CD4-positive, CD25-positive, alpha-beta regulatory T cell (primary cell): ENCODE results near the gene IGFBP6. TPM values are rescaled to one million over a fixed set of nuclear protein-coding genes. Genes with fewer than 3 reads are reported as not detected.
A peak's percentile ranks its signal among the peaks of the same experiment; 100 is the strongest.

Experiments used
- ATAC-seq, 2 donors: fragments of 150-1000 bp; cut with Tn5 transposase; one replicate each; pipeline ENCODE4 v1.10.0; 2021; ENCODE audit warnings: low read depth in 2 of 2, moderate number of reproducible peaks in 2 of 2, moderate library complexity in 1 of 2
- DNase-seq, 3 donors: peaks; one replicate each; pipeline versions ENCODE4 v3.0.0 to v3.0.0-alpha.2; 2012 to 2022; ENCODE audit warnings: mixed read lengths in 1 of 3
- H3K27ac ChIP-seq: one replicate; pipeline ENCODE4 v1.7.0; 2013; ENCODE audit warnings: mild to moderate bottlenecking, low read length; ENCODE audit not compliant: insufficient read depth, poor library complexity, severe bottlenecking
- H3K27me3 ChIP-seq: one replicate; pipeline ENCODE4 v1.7.0; 2013; ENCODE audit warnings: low read length; ENCODE audit not compliant: control insufficient read depth, insufficient read depth
- H3K36me3 ChIP-seq: one replicate; pipeline ENCODE4 v1.7.0; 2013; ENCODE audit warnings: mild to moderate bottlenecking, low read length, moderate library complexity; ENCODE audit not compliant: control insufficient read depth, insufficient read depth
- H3K4me1 ChIP-seq: 2 replicates; pipeline ENCODE4 v1.7.0; 2013; ENCODE audit warnings: mild to moderate bottlenecking, low read length; ENCODE audit not compliant: insufficient read depth, control insufficient read depth, poor library complexity, severe bottlenecking
- H3K4me3 ChIP-seq: one replicate; pipeline ENCODE4 v1.7.0; 2013; ENCODE audit warnings: low read depth, mild to moderate bottlenecking, low read length, moderate library complexity
- H3K9me3 ChIP-seq, 2 experiments: 1 replicate in 1 of 2; 2 replicates in 1 of 2; pipeline ENCODE4 v1.7.0; 2013; ENCODE audit warnings: low read length in 2 of 2, mild to moderate bottlenecking in 1 of 2, moderate library complexity in 1 of 2; ENCODE audit not compliant: control insufficient read depth in 2 of 2
- H3K27ac Mint-ChIP-seq, 3 donors: one replicate each; pipeline ENCODE4 v1.8.0; 2020 to 2022; ENCODE audit warnings: mild to moderate bottlenecking in 3 of 3, mixed read lengths in 3 of 3, moderate library complexity in 2 of 3
- H3K27me3 Mint-ChIP-seq: one replicate; pipeline ENCODE4 v1.8.0; 2022; ENCODE audit warnings: mild to moderate bottlenecking, mixed read lengths
- H3K36me3 Mint-ChIP-seq: one replicate; pipeline ENCODE4 v1.8.0; 2020; ENCODE audit warnings: mixed read lengths
- H3K4me1 Mint-ChIP-seq, 4 donors: one replicate each; pipeline ENCODE4 v1.8.0; 2020 to 2022; ENCODE audit warnings: mixed read lengths in 4 of 4, mild to moderate bottlenecking in 1 of 4
- H3K4me3 Mint-ChIP-seq, 4 donors: one replicate each; pipeline ENCODE4 v1.8.0; 2020 to 2022; ENCODE audit warnings: mild to moderate bottlenecking in 4 of 4, mixed read lengths in 4 of 4, moderate library complexity in 3 of 4
- H3K9me3 Mint-ChIP-seq, 7 donors: one replicate each; pipeline ENCODE4 v1.8.0; 2020 to 2022; ENCODE audit warnings: mixed read lengths in 7 of 7, mild to moderate bottlenecking in 3 of 7, moderate library complexity in 2 of 7
- polyA plus RNA-seq, 4 donors: library from polyadenylated mRNA; unstranded; fragments of 300-500 nt; fragmentation: Illumina TruSeq; gene quantifications; one replicate each; pipeline ENCODE4 v1.2.3, GENCODE V29; 2021
- total RNA-seq: library from RNA; stranded (reverse); gene quantifications from one replicate; pipeline ENCODE4 v1.2.3, GENCODE V29; 2022

The IGFBP6 gene
- total and polyA plus RNA-seq, 5 donors from 2014 or later: 0.84 TPM; not detected in 4

DNA sequence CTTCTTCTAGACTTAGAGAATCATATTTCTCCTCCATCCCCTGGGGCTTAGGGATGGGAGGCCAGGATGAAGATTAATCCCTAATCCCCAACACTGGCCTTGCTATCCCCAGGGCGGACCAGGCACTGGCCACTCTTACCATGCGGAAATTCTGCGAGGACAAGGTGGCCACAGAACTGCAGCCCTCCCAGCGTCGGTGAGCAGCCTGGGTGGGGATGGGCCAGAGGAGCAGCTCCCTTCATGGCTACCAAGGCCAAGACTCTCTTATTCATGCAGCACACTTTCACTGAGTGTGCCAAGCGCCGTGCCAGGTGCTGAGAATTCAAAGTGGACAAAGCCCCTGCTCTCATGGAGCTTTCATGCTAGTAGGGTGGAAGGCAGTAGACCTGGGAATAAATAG lies 40.6 kb upstream of the IGFBP6 start:
- Histone ChIP-seq H3K27me3 (no peaks in the 10 kb centered on the region), H3K27ac (no peak overlapping the region), H3K9me3 (no peaks in the 10 kb centered on the region), H3K4me3 (no peak overlapping the region), H3K36me3 (no peaks in the 10 kb centered on the region), H3K4me1 (peaks cover 17% of the 10 kb centered on the region)
- Mint-ChIP-seq H3K4me1 (peaks cover 0 to 11% (median 2%) of the 10 kb centered on the region in 4 donors), H3K27me3 (peaks cover 4% of the 10 kb centered on the region), H3K9me3 (no peaks in the 10 kb centered on the region), H3K4me3 (peak overlapping the region in 2 of 4 donors; percentile 32 to 74), H3K27ac (peak overlapping the region in 1 of 3 donors; percentile 37), H3K36me3 (no peaks in the 10 kb centered on the region)
- DNase-seq (no peak), ATAC-seq (no peak)

GRCh38 chr12:53057816-53058500 lies 39.5 kb upstream of the IGFBP6 start:
- no peaks in the 10 kb centered on the region for H3K36me3 ChIP-seq
- H3K27ac ChIP-seq: no peak overlapping the region
- peaks cover 17% of the 10 kb centered on the region for H3K4me1 ChIP-seq
- no peak for ATAC-seq
- H3K9me3 ChIP-seq: no peaks in the 10 kb centered on the region
- H3K27me3 ChIP-seq: no peaks in the 10 kb centered on the region
- H3K4me1 Mint-ChIP-seq: peaks cover 0 to 11% (median 2%) of the 10 kb centered on the region in 4 donors
- DNase-seq: no peak
- H3K27ac Mint-ChIP-seq: no peak overlapping the region
- no peak overlapping the region for H3K4me3 ChIP-seq
- peaks cover 4% of the 10 kb centered on the region for H3K27me3 Mint-ChIP-seq
- no peaks in the 10 kb centered on the region for H3K36me3 Mint-ChIP-seq
- peak overlapping the region in 2 of 4 donors; percentile 38 to 74 for H3K4me3 Mint-ChIP-seq
- no peaks in the 10 kb centered on the region for H3K9me3 Mint-ChIP-seq

- no peak overlapping the region for H3K27ac Mint-ChIP-seq
- H3K4me1 Mint-ChIP-seq: peaks cover 0 to 7% (median 2%) of the 10 kb centered on the region in 4 donors
- Histone ChIP-seq H3K36me3 (no peaks in the 10 kb centered on the region), H3K9me3 (no peaks in the 10 kb centered on the region), H3K4me1 (peaks cover 10% of the 10 kb centered on the region), H3K4me3 (no peak overlapping the region), H3K27me3 (no peaks in the 10 kb centered on the region), H3K27ac (no peak overlapping the region)
- no peaks in the 10 kb centered on the region for H3K36me3 Mint-ChIP-seq
- DNase-seq (no peak), ATAC-seq (no peak)
- peaks cover 4% of the 10 kb centered on the region for H3K27me3 Mint-ChIP-seq
- no peak overlapping the region for H3K4me3 Mint-ChIP-seq
- H3K9me3 Mint-ChIP-seq: no peaks in the 10 kb centered on the region
Measured at GRCh38 chr12:53058674-53059433, 38.6 kb upstream of the IGFBP6 start.

DNA sequence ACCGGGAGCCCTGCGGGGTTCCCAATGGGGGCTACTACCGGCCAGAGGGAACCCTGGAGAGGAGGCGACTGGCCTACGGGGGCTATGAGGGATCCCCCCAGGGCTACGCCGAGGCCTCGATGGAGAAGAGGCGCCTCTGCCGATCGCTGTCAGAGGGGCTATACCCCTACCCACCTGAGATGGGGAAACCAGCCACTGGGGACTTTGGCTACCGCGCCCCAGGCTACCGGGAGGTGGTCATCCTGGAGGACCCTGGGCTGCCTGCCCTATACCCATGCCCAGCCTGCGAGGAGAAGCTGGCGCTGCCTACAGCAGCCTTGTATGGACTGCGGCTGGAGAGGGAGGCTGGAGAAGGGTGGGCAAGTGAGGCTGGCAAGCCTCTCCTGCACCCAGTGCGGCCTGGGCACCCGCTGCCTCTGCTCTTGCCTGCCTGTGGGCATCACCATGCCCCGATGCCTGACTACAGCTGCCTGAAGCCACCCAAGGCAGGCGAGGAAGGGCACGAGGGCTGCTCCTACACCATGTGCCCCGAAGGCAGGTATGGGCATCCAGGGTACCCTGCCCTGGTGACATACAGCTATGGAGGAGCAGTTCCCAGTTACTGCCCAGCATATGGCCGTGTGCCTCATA lies 37.9 kb upstream of the IGFBP6 start:
- H3K9me3 ChIP-seq: no peaks in the 10 kb centered on the region
- H3K36me3 Mint-ChIP-seq: peaks cover 2% of the 10 kb centered on the region
- H3K9me3 Mint-ChIP-seq: no peaks in the 10 kb centered on the region
- no peak overlapping the region for H3K27ac Mint-ChIP-seq
- H3K27me3 Mint-ChIP-seq: peaks cover 4% of the 10 kb centered on the region
- H3K36me3 ChIP-seq: peaks cover 5% of the 10 kb centered on the region
- no peak overlapping the region for H3K27ac ChIP-seq
- DNase-seq (no peak), ATAC-seq (no peak)
- no peaks in the 10 kb centered on the region for H3K27me3 ChIP-seq
- no peak overlapping the region for H3K4me3 ChIP-seq
- H3K4me3 Mint-ChIP-seq: no peak overlapping the region
- H3K4me1 Mint-ChIP-seq: peaks cover 0 to 5% (median 1%) of the 10 kb centered on the region in 4 donors
- peaks cover 3% of the 10 kb centered on the region for H3K4me1 ChIP-seq

GRCh38 chr12:53060064-53060720 lies 37.3 kb upstream of the IGFBP6 start:
- Mint-ChIP-seq H3K27ac (no peak overlapping the region), H3K4me3 (no peak overlapping the region), H3K9me3 (no peaks in the 10 kb centered on the region), H3K36me3 (peaks cover 8% of the 10 kb centered on the region), H3K27me3 (peaks cover 4% of the 10 kb centered on the region), H3K4me1 (peaks cover 0 to 7% (median 2%) of the 10 kb centered on the region in 4 donors)
- ATAC-seq (no peak), DNase-seq (no peak)
- H3K36me3 ChIP-seq: peaks cover 8% of the 10 kb centered on the region
- H3K4me3 ChIP-seq: no peak overlapping the region
- no peaks in the 10 kb centered on the region for H3K4me1 ChIP-seq
- H3K27ac ChIP-seq: no peak overlapping the region
- no peaks in the 10 kb centered on the region for H3K9me3 ChIP-seq
- H3K27me3 ChIP-seq: no peaks in the 10 kb centered on the region

DNA sequence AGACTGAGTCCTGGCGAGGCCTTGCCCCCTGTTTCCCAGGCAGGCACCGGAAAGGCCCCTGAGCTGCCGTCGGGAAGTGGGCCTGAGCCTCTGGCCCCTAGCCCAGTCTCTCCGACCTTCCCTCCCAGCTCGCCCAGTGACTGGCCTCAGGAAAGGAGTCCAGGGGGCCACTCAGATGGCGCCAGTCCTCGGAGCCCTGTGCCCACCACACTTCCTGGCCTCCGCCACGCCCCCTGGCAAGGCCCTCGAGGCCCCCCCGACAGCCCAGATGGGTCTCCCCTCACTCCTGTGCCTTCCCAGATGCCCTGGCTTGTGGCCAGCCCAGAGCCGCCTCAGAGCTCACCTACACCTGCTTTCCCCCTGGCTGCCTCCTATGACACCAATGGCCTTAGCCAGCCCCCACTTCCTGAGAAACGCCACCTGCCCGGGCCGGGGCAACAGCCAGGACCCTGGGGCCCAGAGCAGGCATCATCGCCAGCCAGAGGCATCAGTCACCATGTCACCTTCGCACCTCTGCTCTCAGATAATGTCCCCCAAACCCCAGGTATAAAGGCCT lies 36.7 kb upstream of the IGFBP6 start:
- no peaks in the 10 kb centered on the region for H3K4me1 ChIP-seq

GRCh38 chr12:53061404-53062010 lies 36.0 kb upstream of the IGFBP6 start:
- DNase-seq (no peak), ATAC-seq (no peak)
- H3K27ac Mint-ChIP-seq: peak overlapping the region; percentile 29 to 76 (median 46)
- H3K4me1 Mint-ChIP-seq: peaks cover 0 to 14% (median 6%) of the 10 kb centered on the region in 4 donors
- H3K27me3 Mint-ChIP-seq: no peaks in the 10 kb centered on the region
- no peaks in the 10 kb centered on the region for H3K9me3 Mint-ChIP-seq
- Histone ChIP-seq H3K9me3 (no peaks in the 10 kb centered on the region), H3K36me3 (peaks cover 17% of the 10 kb centered on the region), H3K27me3 (no peaks in the 10 kb centered on the region), H3K27ac (no peak overlapping the region), H3K4me1 (no peaks in the 10 kb centered on the region), H3K4me3 (no peak overlapping the region)
- H3K36me3 Mint-ChIP-seq: peaks cover 17% of the 10 kb centered on the region
- no peak overlapping the region for H3K4me3 Mint-ChIP-seq

More for the DNA sequence above, 36.7 kb upstream of the IGFBP6 start:
- Mint-ChIP-seq H3K27ac (peak overlapping the region in 1 of 3 donors; percentile 46), H3K9me3 (no peaks in the 10 kb centered on the region), H3K27me3 (no peaks in the 10 kb centered on the region), H3K4me3 (no peak overlapping the region), H3K4me1 (peaks cover 0 to 9% (median 3%) of the 10 kb centered on the region in 4 donors), H3K36me3 (peaks cover 10% of the 10 kb centered on the region)
- ATAC-seq (no peak), DNase-seq (no peak)
- H3K4me3 ChIP-seq: no peak overlapping the region
- H3K27ac ChIP-seq: no peak overlapping the region
- no peaks in the 10 kb centered on the region for H3K9me3 ChIP-seq
- H3K27me3 ChIP-seq: no peaks in the 10 kb centered on the region
- H3K36me3 ChIP-seq: peaks cover 13% of the 10 kb centered on the region
